ENCODE data around the gene SLC6A18. TPM values are rescaled to one million over a fixed set of nuclear protein-coding genes. Genes with fewer than 3 reads are reported as not detected.
A peak's percentile ranks its signal among the peaks of the same experiment; 100 is the strongest.

SLC6A18 gene
- total and polyA plus RNA-seq, 2 of the 13 experiments (the other 11 are each of a cell fraction or from before 2014, with no cell fraction given) = not detected

DNA sequence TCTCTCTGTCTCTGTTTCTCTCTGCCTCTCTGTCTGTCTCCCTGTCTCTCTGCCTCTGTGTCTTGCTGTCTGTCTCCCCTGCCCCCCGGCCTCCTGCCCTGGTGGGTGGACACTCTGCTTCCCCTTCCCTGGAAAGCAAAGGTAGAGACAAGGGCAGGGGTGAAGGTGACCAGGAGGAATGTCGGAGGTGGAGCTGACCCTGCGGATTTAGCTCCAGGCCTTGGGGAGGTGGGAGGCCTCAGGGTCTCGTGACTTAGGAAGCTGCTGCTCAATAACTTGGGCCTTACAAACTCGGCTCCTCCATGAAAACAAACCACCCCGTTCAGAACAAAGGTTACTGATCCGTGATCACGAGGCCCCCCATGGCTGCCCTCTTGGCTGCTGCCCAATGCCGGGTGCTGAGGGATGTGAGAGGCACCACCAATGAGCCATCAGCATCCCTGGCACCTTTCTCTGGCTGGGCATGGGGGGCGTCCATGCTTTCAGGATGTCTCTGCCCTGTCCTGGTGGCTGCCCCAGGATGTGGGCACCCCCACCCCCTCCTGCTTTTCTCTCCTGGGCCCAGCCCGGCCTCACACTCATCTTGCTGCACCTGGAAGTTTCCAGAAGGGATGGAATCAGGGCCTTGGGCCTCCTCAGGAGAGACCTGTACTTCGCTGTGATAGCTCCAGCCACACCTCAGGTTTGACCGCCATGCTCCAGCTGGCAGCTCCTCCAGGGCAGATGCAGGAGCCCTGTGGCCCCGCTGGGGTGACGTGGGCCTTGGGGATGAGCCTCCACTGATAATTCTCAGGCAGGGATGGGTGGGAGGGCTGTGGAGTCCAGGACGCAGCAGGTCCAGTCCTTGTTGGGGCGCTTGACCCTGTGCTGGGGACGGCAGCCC, 38.6 kb upstream of the SLC6A18 start (continued):
- TF ChIP-seq CREM (IDR thresholded peaks at IDR 0.05) = peak; percentile 32; the same call in 1 of the 2 replicates
- TF ChIP-seq CREM (CRISPR knock-in tag; IDR thresholded peaks at IDR 0.05) = no peak
- TF ChIP-seq, protein P1, sequence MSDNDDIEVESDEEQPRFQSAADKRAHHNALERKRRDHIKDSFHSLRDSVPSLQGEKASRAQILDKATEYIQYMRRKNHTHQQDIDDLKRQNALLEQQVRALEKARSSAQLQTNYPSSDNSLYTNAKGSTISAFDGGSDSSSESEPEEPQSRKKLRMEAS (IDR thresholded peaks at IDR 0.05) = peak; percentile 27; the same call in 1 of the 2 replicates
- TF ChIP-seq, protein P2, sequence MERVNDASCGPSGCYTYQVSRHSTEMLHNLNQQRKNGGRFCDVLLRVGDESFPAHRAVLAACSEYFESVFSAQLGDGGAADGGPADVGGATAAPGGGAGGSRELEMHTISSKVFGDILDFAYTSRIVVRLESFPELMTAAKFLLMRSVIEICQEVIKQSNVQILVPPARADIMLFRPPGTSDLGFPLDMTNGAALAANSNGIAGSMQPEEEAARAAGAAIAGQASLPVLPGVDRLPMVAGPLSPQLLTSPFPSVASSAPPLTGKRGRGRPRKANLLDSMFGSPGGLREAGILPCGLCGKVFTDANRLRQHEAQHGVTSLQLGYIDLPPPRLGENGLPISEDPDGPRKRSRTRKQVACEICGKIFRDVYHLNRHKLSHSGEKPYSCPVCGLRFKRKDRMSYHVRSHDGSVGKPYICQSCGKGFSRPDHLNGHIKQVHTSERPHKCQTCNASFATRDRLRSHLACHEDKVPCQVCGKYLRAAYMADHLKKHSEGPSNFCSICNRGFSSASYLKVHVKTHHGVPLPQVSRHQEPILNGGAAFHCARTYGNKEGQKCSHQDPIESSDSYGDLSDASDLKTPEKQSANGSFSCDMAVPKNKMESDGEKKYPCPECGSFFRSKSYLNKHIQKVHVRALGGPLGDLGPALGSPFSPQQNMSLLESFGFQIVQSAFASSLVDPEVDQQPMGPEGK (CRISPR knock-in tag; IDR thresholded peaks at IDR 0.05) = peak; percentile 75; the same call in 1 of the 2 replicates
- TF ChIP-seq BHLHE40 (IDR thresholded peaks at IDR 0.05; ENCODE audit: low read length) = peak; percentile 62
- no peak for TF ChIP-seq SIX1 (CRISPR knock-in tag; IDR thresholded peaks at IDR 0.05; ENCODE audit: borderline replicate concordance)
- TF ChIP-seq PHF5A (CRISPR knock-in tag; IDR thresholded peaks at IDR 0.05; ENCODE audit: low read depth, unreplicated experiment) = peak; percentile 39
- TF ChIP-seq, protein P3, sequence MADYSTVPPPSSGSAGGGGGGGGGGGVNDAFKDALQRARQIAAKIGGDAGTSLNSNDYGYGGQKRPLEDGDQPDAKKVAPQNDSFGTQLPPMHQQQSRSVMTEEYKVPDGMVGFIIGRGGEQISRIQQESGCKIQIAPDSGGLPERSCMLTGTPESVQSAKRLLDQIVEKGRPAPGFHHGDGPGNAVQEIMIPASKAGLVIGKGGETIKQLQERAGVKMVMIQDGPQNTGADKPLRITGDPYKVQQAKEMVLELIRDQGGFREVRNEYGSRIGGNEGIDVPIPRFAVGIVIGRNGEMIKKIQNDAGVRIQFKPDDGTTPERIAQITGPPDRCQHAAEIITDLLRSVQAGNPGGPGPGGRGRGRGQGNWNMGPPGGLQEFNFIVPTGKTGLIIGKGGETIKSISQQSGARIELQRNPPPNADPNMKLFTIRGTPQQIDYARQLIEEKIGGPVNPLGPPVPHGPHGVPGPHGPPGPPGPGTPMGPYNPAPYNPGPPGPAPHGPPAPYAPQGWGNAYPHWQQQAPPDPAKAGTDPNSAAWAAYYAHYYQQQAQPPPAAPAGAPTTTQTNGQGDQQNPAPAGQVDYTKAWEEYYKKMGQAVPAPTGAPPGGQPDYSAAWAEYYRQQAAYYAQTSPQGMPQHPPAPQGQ (CRISPR knock-in tag; IDR thresholded peaks at IDR 0.05; ENCODE audit: borderline replicate concordance) = no peak
- no peak for TF ChIP-seq ZNF382 (CRISPR knock-in tag; IDR thresholded peaks at IDR 0.05; ENCODE audit: borderline replicate concordance)
- no peak for TF ChIP-seq IKZF1 (IDR thresholded peaks at IDR 0.05)
- TF ChIP-seq RARA (CRISPR knock-in tag; IDR thresholded peaks at IDR 0.05) = peak; percentile 91
- TF ChIP-seq TEAD3 (CRISPR knock-in tag; optimal IDR thresholded peaks at IDR 0.05; ENCODE audit: borderline replicate concordance) = peak; percentile 53
- no peak for TF ChIP-seq ZNF30 (CRISPR knock-in tag; IDR thresholded peaks at IDR 0.05)
- TF ChIP-seq SP5 (CRISPR knock-in tag; IDR thresholded peaks at IDR 0.05; ENCODE audit: borderline replicate concordance, low read depth) = peak; percentile 90
- TF ChIP-seq NCOR1 (IDR thresholded peaks at IDR 0.05; ENCODE audit: borderline replicate concordance, low read length) = peak; percentile 51; the same call in 1 of the 2 replicates
- TF ChIP-seq, protein P4, sequence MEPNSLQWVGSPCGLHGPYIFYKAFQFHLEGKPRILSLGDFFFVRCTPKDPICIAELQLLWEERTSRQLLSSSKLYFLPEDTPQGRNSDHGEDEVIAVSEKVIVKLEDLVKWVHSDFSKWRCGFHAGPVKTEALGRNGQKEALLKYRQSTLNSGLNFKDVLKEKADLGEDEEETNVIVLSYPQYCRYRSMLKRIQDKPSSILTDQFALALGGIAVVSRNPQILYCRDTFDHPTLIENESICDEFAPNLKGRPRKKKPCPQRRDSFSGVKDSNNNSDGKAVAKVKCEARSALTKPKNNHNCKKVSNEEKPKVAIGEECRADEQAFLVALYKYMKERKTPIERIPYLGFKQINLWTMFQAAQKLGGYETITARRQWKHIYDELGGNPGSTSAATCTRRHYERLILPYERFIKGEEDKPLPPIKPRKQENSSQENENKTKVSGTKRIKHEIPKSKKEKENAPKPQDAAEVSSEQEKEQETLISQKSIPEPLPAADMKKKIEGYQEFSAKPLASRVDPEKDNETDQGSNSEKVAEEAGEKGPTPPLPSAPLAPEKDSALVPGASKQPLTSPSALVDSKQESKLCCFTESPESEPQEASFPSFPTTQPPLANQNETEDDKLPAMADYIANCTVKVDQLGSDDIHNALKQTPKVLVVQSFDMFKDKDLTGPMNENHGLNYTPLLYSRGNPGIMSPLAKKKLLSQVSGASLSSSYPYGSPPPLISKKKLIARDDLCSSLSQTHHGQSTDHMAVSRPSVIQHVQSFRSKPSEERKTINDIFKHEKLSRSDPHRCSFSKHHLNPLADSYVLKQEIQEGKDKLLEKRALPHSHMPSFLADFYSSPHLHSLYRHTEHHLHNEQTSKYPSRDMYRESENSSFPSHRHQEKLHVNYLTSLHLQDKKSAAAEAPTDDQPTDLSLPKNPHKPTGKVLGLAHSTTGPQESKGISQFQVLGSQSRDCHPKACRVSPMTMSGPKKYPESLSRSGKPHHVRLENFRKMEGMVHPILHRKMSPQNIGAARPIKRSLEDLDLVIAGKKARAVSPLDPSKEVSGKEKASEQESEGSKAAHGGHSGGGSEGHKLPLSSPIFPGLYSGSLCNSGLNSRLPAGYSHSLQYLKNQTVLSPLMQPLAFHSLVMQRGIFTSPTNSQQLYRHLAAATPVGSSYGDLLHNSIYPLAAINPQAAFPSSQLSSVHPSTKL (CRISPR knock-in tag; IDR thresholded peaks at IDR 0.05) = peak; percentile 38
- peak; percentile 69 for TF ChIP-seq NR2C2 (CRISPR knock-in tag; IDR thresholded peaks at IDR 0.05; ENCODE audit: borderline replicate concordance)
- peak; percentile 60; the same call in 1 of the 2 replicates for TF ChIP-seq ZNF501 (CRISPR knock-in tag; IDR thresholded peaks at IDR 0.05)
- TF ChIP-seq ZFP36 (IDR thresholded peaks at IDR 0.05; ENCODE audit: borderline replicate concordance, low read depth, low read length, partially characterized antibody) = no peak
- peak; percentile 21; the same call in 1 of the 2 replicates for TF ChIP-seq MTA1 (CRISPR knock-in tag; IDR thresholded peaks at IDR 0.05; ENCODE audit: borderline replicate concordance)
- TF ChIP-seq HMG20A (CRISPR knock-in tag; IDR thresholded peaks at IDR 0.05; ENCODE audit: borderline replicate concordance) = 0 out of 2 replicates have a peak, but pooled peaks have one; percentile 13
- TF ChIP-seq SP1 (IDR thresholded peaks at IDR 0.05) = no peak
- peak; percentile 12; the same call in 1 of the 2 replicates for TF ChIP-seq SP1 (CRISPR knock-in tag; IDR thresholded peaks at IDR 0.05)

Data from HepG2 (cell line).